Eye (tissue), 1 donor: ENCODE data around the gene STK26.

ENCODE experiments used
- DNase-seq: peaks from one replicate; pipeline ENCODE4 v3.0.0-alpha.2; 2015

The STK26 gene

DNA sequence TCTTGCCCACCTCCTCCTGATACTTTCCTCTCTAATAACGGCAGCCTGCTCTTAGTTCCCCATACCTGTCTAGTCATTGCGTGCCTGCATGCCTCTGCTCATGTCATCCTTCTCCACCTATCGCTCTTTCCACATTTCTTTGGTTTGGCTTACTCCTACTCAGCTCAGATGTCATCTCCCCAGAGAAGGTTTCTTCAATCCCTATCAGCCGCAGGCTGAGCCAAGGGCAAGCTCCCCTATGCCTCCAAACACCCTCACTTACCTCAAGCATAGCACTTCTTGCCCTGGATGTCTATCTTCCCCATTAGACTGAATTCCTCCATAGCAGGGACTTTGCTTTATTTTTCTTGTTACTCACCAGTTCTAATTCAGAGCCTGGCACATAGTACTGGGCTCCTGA lies 78.1 kb downstream of the STK26 start:
- no peak for DNase-seq

DNA sequence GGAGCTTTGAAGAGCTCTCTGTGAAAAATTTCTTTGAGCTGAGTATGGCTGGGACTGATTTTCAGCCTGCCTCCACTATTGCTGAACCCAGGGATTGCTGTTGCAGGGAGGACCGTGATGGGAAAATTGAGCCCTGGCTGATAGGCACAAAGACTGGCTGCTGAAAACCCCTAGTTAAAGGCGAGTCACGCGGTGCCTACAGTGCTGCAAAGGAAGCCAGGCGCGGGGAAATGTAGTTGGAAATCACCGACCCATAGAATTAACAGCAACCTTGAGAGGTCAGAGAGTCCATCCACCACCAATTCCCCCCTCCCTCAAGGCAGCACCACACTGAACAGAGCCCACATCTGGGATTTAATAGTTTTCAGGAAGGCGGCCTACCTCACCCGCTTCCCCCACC lies 78.7 kb downstream of the STK26 start:
- no peak for DNase-seq

DNA sequence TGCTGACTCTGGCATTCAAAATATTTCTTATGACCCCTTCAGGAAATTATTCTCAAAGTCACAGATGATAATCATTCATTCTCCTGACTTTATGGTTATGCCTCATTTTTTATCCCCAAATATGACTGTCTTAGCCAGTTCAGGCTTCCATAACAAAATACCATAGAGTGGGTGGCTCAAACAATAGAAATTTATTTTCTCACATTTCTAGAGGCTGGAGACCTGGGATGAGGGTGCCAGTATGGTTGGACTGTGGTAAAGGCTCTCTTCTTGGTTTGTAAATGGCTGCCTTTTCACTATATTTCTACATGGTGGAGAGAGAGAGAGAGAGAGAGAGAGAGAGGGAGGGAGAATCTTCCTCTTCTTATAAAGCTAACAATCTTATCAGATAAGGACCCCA lies 84.2 kb downstream of the STK26 start:
- no peak for DNase-seq

DNA sequence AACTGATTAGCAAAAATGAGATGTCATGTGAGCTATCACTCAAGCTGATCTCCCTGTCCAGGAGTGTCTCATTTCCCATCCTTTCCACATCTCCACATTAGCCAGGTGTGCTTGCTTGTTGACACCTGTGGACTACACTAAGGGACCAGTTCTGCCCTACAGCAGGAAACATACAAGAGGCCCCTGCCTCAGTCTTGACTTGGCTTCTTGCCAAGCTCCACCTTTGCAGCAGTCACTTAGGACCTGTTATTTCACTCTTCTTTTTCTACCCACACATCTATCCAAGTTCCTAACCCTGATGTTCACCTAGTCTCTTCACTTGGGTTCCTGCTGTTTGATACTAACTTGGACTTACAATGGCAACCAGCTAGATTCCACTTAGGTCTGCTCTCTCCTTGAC lies 91.5 kb downstream of the STK26 start:
- no peak for DNase-seq

DNA sequence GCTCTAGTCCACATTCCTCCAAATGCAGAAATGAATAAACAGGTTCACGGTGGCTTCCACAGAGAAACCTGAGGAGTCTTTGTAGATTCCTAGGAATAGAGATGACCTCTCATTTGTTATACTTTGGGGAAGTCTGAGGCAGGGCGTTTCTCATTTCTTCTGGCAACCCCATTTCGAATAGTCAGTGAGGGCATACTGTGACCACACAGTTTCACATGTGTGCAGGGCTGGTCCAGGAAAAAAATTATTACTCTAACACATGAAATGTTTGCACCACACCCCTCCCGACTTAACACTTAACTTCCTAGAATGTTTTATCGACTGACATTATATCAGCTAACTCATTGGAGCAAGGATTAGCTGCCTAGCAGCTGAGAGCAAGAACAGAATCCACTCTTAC lies 92.7 kb downstream of the STK26 start:
- DNase-seq, result no peak

DNA sequence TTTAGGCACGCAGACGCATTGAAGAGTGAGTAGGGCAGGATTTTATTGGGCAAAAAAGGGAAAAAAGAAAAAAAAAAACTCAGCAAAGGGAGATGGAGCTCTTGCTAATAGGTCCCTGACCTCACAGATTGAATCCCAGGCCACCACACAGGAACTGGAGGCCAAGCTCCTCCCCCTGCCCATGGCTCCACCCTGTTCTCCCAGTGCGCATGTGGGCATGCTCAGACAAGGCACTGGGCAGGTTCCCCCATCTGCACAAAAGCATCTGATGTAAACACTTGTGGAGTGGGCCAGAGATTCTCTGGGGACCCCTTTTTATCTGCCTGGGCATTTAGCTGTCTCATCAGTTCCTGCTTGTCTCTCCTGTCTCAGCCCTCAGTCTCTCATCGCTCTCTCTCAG lies 95.3 kb downstream of the STK26 start:
- DNase-seq, result no peak

DNA sequence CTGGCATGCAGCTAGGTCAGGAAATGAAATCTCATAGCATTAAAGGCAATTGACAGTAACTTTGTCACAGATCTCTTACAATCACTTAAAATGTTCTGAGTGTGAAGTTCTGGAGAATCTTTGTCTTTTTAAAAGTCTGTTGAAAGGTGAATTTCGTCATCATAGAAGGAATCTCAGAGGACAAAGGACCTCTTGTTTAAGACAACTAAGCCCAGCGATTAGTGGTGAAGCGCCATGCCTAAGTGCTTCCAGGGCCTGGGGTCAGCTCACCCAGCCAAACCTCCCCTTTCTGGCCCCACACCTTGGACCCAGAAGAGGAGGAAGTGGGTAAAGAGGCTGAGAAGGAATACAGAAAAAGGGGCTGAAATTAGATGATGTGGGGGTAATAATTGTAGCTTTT lies 96.2 kb downstream of the STK26 start:
- DNase-seq, result peak; percentile 32

DNA sequence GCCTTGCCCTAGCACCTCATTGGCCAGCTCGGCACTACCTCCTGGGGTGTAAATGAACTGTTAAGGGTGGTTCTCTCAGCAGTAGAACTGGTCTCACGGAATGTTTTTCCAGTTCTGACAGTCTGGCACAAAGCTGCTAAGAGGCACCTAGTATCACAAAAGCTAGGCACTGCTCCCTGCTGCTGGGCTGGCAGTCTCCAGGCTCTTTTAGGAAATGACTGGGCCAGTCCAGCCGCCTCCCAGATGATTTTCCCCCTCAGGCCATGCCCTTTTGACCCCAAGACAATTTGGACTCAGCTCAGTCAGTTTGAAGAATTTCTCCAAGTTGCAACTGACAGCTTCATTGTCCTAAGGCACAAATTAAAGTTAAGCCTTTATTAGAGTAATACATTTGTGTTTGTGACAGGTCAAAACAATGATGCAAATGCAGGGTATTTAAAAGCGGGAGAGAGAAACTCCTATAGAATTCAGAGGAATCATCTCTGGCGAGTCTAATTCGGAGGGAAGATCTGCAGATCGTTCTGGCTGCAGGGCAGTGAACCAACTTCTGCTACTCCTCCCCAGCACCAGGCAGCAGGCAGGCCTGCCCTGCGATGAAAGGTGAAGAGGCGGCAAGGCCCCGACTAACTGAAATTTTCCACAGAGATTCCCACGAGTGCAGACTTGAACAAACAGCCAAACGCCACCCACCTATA lies 96.9 kb downstream of the STK26 start:
- DNase-seq, result peak; percentile 46

DNA sequence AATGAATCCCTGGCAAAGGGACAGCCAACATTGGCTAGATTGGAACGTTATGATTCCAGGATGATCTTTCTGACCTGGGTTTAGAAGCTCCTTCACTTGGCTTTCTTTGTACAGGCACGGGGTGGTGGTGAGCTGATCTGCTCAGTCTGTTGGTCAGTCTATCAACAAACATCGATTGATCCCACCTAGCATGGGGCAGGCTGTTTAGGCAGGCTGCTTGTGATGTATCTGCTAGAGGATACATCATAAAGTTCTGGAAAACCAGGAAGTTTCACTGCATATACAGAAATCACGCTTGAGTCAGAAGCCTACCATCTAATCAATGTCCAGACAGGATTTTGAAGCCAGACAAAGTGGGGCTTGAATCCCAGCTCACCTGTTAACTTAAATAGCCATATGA lies 97.8 kb downstream of the STK26 start:
- DNase-seq, result no peak
